Measurements from ENCODE around the gene TRIM2. TPM values are rescaled to one million over a fixed set of nuclear protein-coding genes. Genes with fewer than 3 reads are reported as not detected.

Gene TRIM2
- total RNA-seq, 1 donor: 78.5 TPM

DNA sequence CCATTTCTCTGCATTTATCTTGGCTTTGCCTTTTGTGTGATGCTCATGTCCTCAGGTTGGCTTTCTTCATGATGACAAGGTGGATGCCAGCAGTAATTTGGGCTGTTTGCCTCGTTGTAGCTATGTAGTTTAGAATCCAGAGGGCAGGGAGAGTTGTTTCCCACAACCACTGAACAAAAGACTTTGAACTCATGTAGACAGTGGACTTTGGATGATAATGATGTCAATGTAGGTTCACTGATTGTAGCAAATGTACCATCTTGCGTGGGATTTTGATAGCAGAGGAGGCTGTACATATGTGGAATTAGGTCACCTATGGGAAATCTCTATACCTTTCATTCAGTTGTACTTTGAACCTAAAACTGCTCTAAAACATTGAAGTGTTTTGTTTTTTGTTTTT, 181.5 kb downstream of the TRIM2 start:
- no peak overlapping the region for H3K4me3 ChIP-seq (ENCODE audit: low read depth, low read length)
- no peak for DNase-seq (ENCODE audit: low read depth)
- TF ChIP-seq, protein P1, sequence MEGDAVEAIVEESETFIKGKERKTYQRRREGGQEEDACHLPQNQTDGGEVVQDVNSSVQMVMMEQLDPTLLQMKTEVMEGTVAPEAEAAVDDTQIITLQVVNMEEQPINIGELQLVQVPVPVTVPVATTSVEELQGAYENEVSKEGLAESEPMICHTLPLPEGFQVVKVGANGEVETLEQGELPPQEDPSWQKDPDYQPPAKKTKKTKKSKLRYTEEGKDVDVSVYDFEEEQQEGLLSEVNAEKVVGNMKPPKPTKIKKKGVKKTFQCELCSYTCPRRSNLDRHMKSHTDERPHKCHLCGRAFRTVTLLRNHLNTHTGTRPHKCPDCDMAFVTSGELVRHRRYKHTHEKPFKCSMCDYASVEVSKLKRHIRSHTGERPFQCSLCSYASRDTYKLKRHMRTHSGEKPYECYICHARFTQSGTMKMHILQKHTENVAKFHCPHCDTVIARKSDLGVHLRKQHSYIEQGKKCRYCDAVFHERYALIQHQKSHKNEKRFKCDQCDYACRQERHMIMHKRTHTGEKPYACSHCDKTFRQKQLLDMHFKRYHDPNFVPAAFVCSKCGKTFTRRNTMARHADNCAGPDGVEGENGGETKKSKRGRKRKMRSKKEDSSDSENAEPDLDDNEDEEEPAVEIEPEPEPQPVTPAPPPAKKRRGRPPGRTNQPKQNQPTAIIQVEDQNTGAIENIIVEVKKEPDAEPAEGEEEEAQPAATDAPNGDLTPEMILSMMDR (IDR thresholded peaks at IDR 0.05; ENCODE audit: insufficient read depth, low read length): no peak

- TF ChIP-seq, protein P1 (IDR thresholded peaks at IDR 0.05; ENCODE audit: insufficient read depth, low read length): no peak
- H3K4me3 ChIP-seq (ENCODE audit: low read depth, low read length): no peak overlapping the region
- no peak for DNase-seq (ENCODE audit: low read depth)
These were observed 183.7 kb downstream of the TRIM2 start for GRCh38 chr4:153387981-153388380.

Small RNAs within 50 kb of the gene (small RNA-seq; reads per million reads assigned to genes)
- gene RF00019 (not detected), gene RN7SL419P (not detected), gene RNU6-1196P (not detected)

Other genes with a start within 250 kb of the TRIM2 start
- gene MND1, start 140.2 kb downstream of the TRIM2 start, total RNA-seq (ENCODE audit: low replicate concordance): 2.4 and 15.5 TPM in 2 replicates

All from fibroblast of the aortic adventitia (primary cell).